Colonic mucosa (tissue), 4 donors: Measurements from ENCODE around the gene PRTG. TPM values are rescaled to one million over a fixed set of nuclear protein-coding genes. Genes with fewer than 3 reads are reported as not detected.

Experiments
- DNase-seq: peaks from one replicate; pipeline ENCODE4 v3.0.0-alpha.2; 2020
- H3K27ac ChIP-seq: fragments of 200-600 bp; one replicate; pipeline ENCODE4 v1.8.0; 2021
- H3K27me3 ChIP-seq: fragments of 200-600 bp; one replicate; pipeline ENCODE4 v1.8.0; 2021
- H3K36me3 ChIP-seq: fragments of 200-600 bp; one replicate; pipeline ENCODE4 v1.8.0; 2021
- H3K4me1 ChIP-seq: fragments of 200-600 bp; one replicate; pipeline ENCODE4 v1.8.0; 2021; ENCODE audit warnings: mild to moderate bottlenecking
- H3K4me3 ChIP-seq: fragments of 200-600 bp; one replicate; pipeline ENCODE4 v1.8.0; 2021
- H3K9ac ChIP-seq, 2 donors: one replicate each; pipeline ENCODE4 v1.7.0; 2013; ENCODE audit warnings: control low read depth in 2 of 2, low read depth in 2 of 2, low read length in 2 of 2
- H3K9me3 ChIP-seq: fragments of 200-600 bp; one replicate; pipeline ENCODE4 v1.8.0; 2021
- intact Hi-C: fragments of 100-400 bp; cut with DNase I; formaldehyde crosslinking; loops from one replicate; pipeline ENCODE4 v1.14.1; 2022
- total RNA-seq, 2 donors: library from RNA; stranded (reverse); fragmentation: NEBNext Ultra II Directional in 1 of 2; extraction: Animal tissue kit (Norgen Biotek cat#: 25700) in 1 of 2; gene quantifications; one replicate each; pipeline ENCODE4 v1.2.1, GENCODE V29; 2021
- TF ChIP-seq, protein P1 (sequence below): fragments of 200-600 bp; IDR thresholded peaks from one replicate; pipeline ENCODE4 v1.8.0; 2022; ENCODE audit warnings: antibody characterized with exemption, mild to moderate bottlenecking
- donor health status: healthy.
- donor health status: DM: no; HTN: no; CAD: no.
- donor health status: DM: no; HTN: no; CAD: no.

The PRTG gene
- total RNA-seq, 2 donors from 2014 or later: 0.32 to 1.2 TPM

DNA sequence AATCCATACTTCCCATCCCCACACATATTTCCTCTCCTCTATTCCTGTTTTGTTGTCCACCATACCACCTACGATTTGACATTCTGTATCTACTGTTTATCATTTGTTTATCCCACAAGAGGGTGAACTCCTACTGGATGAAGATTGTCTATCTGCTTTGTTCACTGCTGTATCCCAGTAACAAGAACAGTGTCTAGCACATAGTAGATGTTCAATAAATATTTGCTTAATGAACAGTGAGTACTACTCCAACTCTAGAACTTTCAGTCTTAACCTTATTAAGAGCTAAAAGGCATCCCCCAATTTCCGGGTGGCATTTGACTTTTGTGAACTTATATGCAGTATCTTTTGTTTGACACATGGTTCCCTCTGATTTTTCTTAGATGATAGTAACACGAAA is 156.1 kb downstream of the PRTG start:
- intact Hi-C loops: no loop called here
- Histone ChIP-seq H3K4me1 (no peaks in the 10 kb centered on the region), H3K27ac (no peak overlapping the region), H3K27me3 (peaks cover 15% of the 10 kb centered on the region), H3K9me3 (no peaks in the 10 kb centered on the region), H3K9ac (no peak overlapping the region), H3K4me3 (no peak overlapping the region), H3K36me3 (no peaks in the 10 kb centered on the region)
- TF ChIP-seq, protein P1, sequence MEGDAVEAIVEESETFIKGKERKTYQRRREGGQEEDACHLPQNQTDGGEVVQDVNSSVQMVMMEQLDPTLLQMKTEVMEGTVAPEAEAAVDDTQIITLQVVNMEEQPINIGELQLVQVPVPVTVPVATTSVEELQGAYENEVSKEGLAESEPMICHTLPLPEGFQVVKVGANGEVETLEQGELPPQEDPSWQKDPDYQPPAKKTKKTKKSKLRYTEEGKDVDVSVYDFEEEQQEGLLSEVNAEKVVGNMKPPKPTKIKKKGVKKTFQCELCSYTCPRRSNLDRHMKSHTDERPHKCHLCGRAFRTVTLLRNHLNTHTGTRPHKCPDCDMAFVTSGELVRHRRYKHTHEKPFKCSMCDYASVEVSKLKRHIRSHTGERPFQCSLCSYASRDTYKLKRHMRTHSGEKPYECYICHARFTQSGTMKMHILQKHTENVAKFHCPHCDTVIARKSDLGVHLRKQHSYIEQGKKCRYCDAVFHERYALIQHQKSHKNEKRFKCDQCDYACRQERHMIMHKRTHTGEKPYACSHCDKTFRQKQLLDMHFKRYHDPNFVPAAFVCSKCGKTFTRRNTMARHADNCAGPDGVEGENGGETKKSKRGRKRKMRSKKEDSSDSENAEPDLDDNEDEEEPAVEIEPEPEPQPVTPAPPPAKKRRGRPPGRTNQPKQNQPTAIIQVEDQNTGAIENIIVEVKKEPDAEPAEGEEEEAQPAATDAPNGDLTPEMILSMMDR: no peak
- DNase-seq: no peak

GRCh38 chr15:55576943-55577342 is 166.0 kb downstream of the PRTG start:
- Histone ChIP-seq H3K9me3 (no peaks in the 10 kb centered on the region), H3K36me3 (no peaks in the 10 kb centered on the region), H3K4me3 (no peak overlapping the region), H3K27me3 (no peaks in the 10 kb centered on the region), H3K27ac (no peak overlapping the region), H3K9ac (no peak overlapping the region), H3K4me1 (no peaks in the 10 kb centered on the region)
- intact Hi-C loops: no loop called here
- DNase-seq: no peak
- TF ChIP-seq, protein P1: no peak

- Histone ChIP-seq H3K27ac (no peak overlapping the region), H3K27me3 (no peaks in the 10 kb centered on the region), H3K9me3 (no peaks in the 10 kb centered on the region), H3K4me1 (no peaks in the 10 kb centered on the region), H3K4me3 (no peak overlapping the region), H3K9ac (no peak overlapping the region), H3K36me3 (no peaks in the 10 kb centered on the region)
- TF ChIP-seq, protein P1: no peak
- intact Hi-C loops: no loop called here
- no peak for DNase-seq
Observed at GRCh38 chr15:55574096-55574495, 168.9 kb downstream of the PRTG start.

GRCh38 chr15:55573224-55573623 is 169.7 kb downstream of the PRTG start:
- DNase-seq: no peak
- H3K4me1 ChIP-seq: no peaks in the 10 kb centered on the region
- H3K36me3 ChIP-seq: no peaks in the 10 kb centered on the region
- H3K27me3 ChIP-seq: no peaks in the 10 kb centered on the region
- H3K9me3 ChIP-seq: no peaks in the 10 kb centered on the region
- H3K9ac ChIP-seq: no peak overlapping the region
- no peak overlapping the region for H3K27ac ChIP-seq
- intact Hi-C loops: no loop called here
- H3K4me3 ChIP-seq: no peak overlapping the region
- TF ChIP-seq, protein P1: no peak

- Histone ChIP-seq H3K9me3 (no peaks in the 10 kb centered on the region), H3K4me1 (no peaks in the 10 kb centered on the region), H3K9ac (no peak overlapping the region), H3K27me3 (no peaks in the 10 kb centered on the region), H3K36me3 (no peaks in the 10 kb centered on the region), H3K4me3 (no peak overlapping the region), H3K27ac (no peak overlapping the region)
- no peak for DNase-seq
- intact Hi-C loops: no loop called here
- TF ChIP-seq, protein P1: no peak
Observed at GRCh38 chr15:55564347-55565145, 178.4 kb downstream of the PRTG start.
